HepG2 (cell line): ENCODE results near the gene KCTD15. TPM values are rescaled to one million over a fixed set of nuclear protein-coding genes. Genes with fewer than 3 reads are reported as not detected.

ENCODE experiments used
- ATAC-seq: fragments of 200-7000 bp; cut with Tn5 transposase; 3 replicates; pipeline ENCODE4 v1.9.1; 2020; ENCODE audit warnings: mild to moderate bottlenecking, moderate library complexity
- BruUV-seq: library from RNA; stranded (reverse); fragments of 400-500 nt; replicated peaks from 2 replicates; lab custom pipeline; 2021; lab: Mats Ljungman, UMichigan
- CTCF ChIA-PET: fragments of 300-600 bp; formaldehyde crosslinking; extraction: SDS; loops from one replicate; lab custom pipeline; 2021; ENCODE audit warnings: low total read pairs, inconsistent platforms, low intra/inter-chr PET ratio; lab: Yijun Ruan, JAX
- POLR2A ChIA-PET: fragments of 350-600 bp; sonication (Branson Sonifier 250); formaldehyde crosslinking; loops from one replicate; lab custom pipeline; 2020; ENCODE audit warnings: antibody characterized with exemption, inconsistent platforms; lab: Yijun Ruan, JAX
- DNase-seq: peaks from one replicate; pipeline ENCODE4 v3.0.0-alpha.2; 2015; ENCODE audit warnings: low spot score
- FAIRE-seq: peaks from 3 replicates; lab custom pipeline; 2011; peaks lifted over from hg19 to GRCh38; lab: Jason Lieb, UNC
- H2AFZ ChIP-seq: one replicate; pipeline ENCODE4 v1.6.1; 2011; ENCODE audit warnings: low read length, inconsistent platforms
- H3K27ac ChIP-seq: fragments of 300-600 bp; 3 replicates; pipeline ENCODE4 v1.8.0; 2011; ENCODE audit warnings: mixed run types, mild to moderate bottlenecking, mixed read lengths, low read length, inconsistent platforms; ENCODE audit not compliant: insufficient read depth; ENCODE audit errors: extremely low read length
- H3K27me3 ChIP-seq, 2 experiments: fragments of 200-600 bp in 1 of 2; 2 replicates in 1 of 2; 3 replicates in 1 of 2; pipeline versions ENCODE4 v1.6.0 to v1.8.0; 2011; ENCODE audit warnings: low read length in 2 of 2, mild to moderate bottlenecking in 2 of 2, moderate library complexity in 2 of 2, inconsistent platforms in 1 of 2; ENCODE audit not compliant: insufficient read depth in 2 of 2, control insufficient read depth in 1 of 2
- H3K36me3 ChIP-seq, 2 experiments: fragments of 200-600 bp in 1 of 2; replicated peaks in 1 of 2; 2 replicates in 1 of 2; 3 replicates in 1 of 2; pipeline versions ENCODE4 v1.5.1 to v1.8.0; 2011; ENCODE audit warnings: low read length in 2 of 2, inconsistent platforms in 1 of 2; ENCODE audit not compliant: insufficient read depth in 2 of 2, control insufficient read depth in 1 of 2
- H3K4me1 ChIP-seq: 2 replicates; pipeline ENCODE4 v1.5.1; 2012; ENCODE audit warnings: low read length, inconsistent platforms; ENCODE audit not compliant: insufficient read depth
- H3K4me2 ChIP-seq: 2 replicates; pipeline ENCODE4 v1.6.0; 2011; ENCODE audit warnings: low read depth, low read length, inconsistent platforms
- H3K4me3 ChIP-seq, 3 experiments: fragments of 200-600 bp in 1 of 3; sonication (generic), shearing (Covaris generic) in 1 of 3; replicated peaks in 1 of 3; 2 replicates each; pipeline ENCODE4 v1.5.1; 2011 to 2016; ENCODE audit warnings: low read length in 3 of 3, inconsistent platforms in 2 of 3, low read depth in 2 of 3, mild to moderate bottlenecking in 2 of 3, control low read depth in 1 of 3, mixed read lengths in 1 of 3; ENCODE audit not compliant: insufficient read depth in 1 of 3
- H3K79me2 ChIP-seq: one replicate; pipeline ENCODE4 v1.6.1; 2011; ENCODE audit warnings: low read length, inconsistent platforms; ENCODE audit not compliant: insufficient read depth
- H3K9ac ChIP-seq: 2 replicates; pipeline ENCODE4 v1.6.0; 2011; ENCODE audit warnings: mild to moderate bottlenecking, low read depth, low read length, inconsistent platforms; ENCODE audit not compliant: insufficient read depth
- H3K9me3 ChIP-seq: 2 replicates; pipeline ENCODE4 v1.5.1; 2012; ENCODE audit warnings: mild to moderate bottlenecking, low read length
- H4K20me1 ChIP-seq: 2 replicates; pipeline ENCODE4 v1.6.0; 2011; ENCODE audit warnings: inconsistent platforms, mild to moderate bottlenecking, low read length, moderate library complexity; ENCODE audit not compliant: insufficient read depth
- ARNT2 ChIP-seq: sonication (generic); formaldehyde crosslinking; IDR thresholded peaks from 2 replicates; pipeline ENCODE4 v1.8.0; 2022; ENCODE audit warnings: mild to moderate bottlenecking, low read depth, missing genetic modification reagents, moderate library complexity
- BCL3 ChIP-seq: sonication (generic); formaldehyde crosslinking; IDR thresholded peaks from 2 replicates; pipeline ENCODE4 v1.5.1; 2020; ENCODE audit warnings: mild to moderate bottlenecking, missing genetic modification reagents, moderate library complexity
- GABPB1 ChIP-seq: IDR thresholded peaks from 2 replicates; pipeline ENCODE4 v1.6.1; 2016; ENCODE audit warnings: mild to moderate bottlenecking, missing genetic modification reagents, moderate library complexity, missing compliant biosample characterization
- MAF1 ChIP-seq: sonication (generic); formaldehyde crosslinking; IDR thresholded peaks from 2 replicates; pipeline ENCODE4 v1.5.0; 2020; ENCODE audit warnings: missing genetic modification reagents, borderline replicate concordance
- MAZ ChIP-seq, 2 experiments: sonication (generic) in 1 of 2; formaldehyde crosslinking in 1 of 2; IDR thresholded peaks; 2 replicates each; pipeline versions ENCODE4 v1.5.0 to v1.6.1; 2012 to 2020; ENCODE audit warnings: low read depth in 2 of 2, mild to moderate bottlenecking in 2 of 2, borderline replicate concordance in 1 of 2, improper control_type of control experiment in 1 of 2, low read length in 1 of 2, missing genetic modification reagents in 1 of 2, moderate library complexity in 1 of 2
- RAD51 ChIP-seq: fragments of 450-650 bp; IDR thresholded peaks from 2 replicates; pipeline ENCODE4 v1.6.1; 2016; ENCODE audit warnings: borderline replicate concordance
- SP5 ChIP-seq: IDR thresholded peaks from 2 replicates; pipeline ENCODE4 v1.6.1; 2016; ENCODE audit warnings: low read depth, borderline replicate concordance
- SRSF9 ChIP-seq: fragments of 200-400 bp; formaldehyde crosslinking; IDR thresholded peaks from 2 replicates; pipeline ENCODE4 v1.6.1; 2018; ENCODE audit warnings: borderline replicate concordance, mild to moderate bottlenecking, low read depth, low read length; ENCODE audit not compliant: insufficient read depth, poor library complexity, severe bottlenecking
- TP53 ChIP-seq: sonication (generic); formaldehyde crosslinking; conservative IDR thresholded peaks from 2 replicates; pipeline ENCODE4 v1.4.0; 2020; ENCODE audit warnings: missing genetic modification reagents
- YEATS2 ChIP-seq: sonication (generic); formaldehyde crosslinking; IDR thresholded peaks from 2 replicates; pipeline ENCODE4 v1.4.0; 2020; ENCODE audit warnings: missing genetic modification reagents, borderline replicate concordance
- ZBTB20 ChIP-seq: sonication (generic); formaldehyde crosslinking; IDR thresholded peaks from 2 replicates; pipeline ENCODE4 v1.8.1; 2023; ENCODE audit warnings: missing genetic modification reagents, low read depth, mild to moderate bottlenecking, borderline replicate concordance
- ZC3H4 ChIP-seq: sonication (generic); formaldehyde crosslinking; IDR thresholded peaks from 2 replicates; pipeline ENCODE4 v1.4.0; 2020; ENCODE audit warnings: missing genetic modification reagents, borderline replicate concordance
- ZFY ChIP-seq: sonication (generic); formaldehyde crosslinking; IDR thresholded peaks from 2 replicates; pipeline ENCODE4 v1.4.0; 2020; ENCODE audit warnings: missing genetic modification reagents
- ZNF17 ChIP-seq: sonication (generic); formaldehyde crosslinking; IDR thresholded peaks from 2 replicates; pipeline ENCODE4 v1.5.0; 2020; ENCODE audit warnings: mild to moderate bottlenecking, missing genetic modification reagents
- ZNF460 ChIP-seq: sonication (generic); formaldehyde crosslinking; IDR thresholded peaks from 2 replicates; pipeline ENCODE4 v1.5.1; 2020; ENCODE audit warnings: missing genetic modification reagents, mild to moderate bottlenecking, borderline replicate concordance
- ZNF616 ChIP-seq: sonication (generic); formaldehyde crosslinking; IDR thresholded peaks from 2 replicates; pipeline ENCODE4 v1.5.0; 2020; ENCODE audit warnings: low read depth, mild to moderate bottlenecking, missing genetic modification reagents
- ZNF740 ChIP-seq: sonication (generic); formaldehyde crosslinking; IDR thresholded peaks from 2 replicates; pipeline ENCODE4 v1.4.0; 2020; ENCODE audit warnings: missing genetic modification reagents
- WGBS: methylation state at CpG from one replicate; pipeline ENCODE4 v1.1.6; 2017; ENCODE audit warnings: low lambda C conversion rate; 5-methylcytosine and 5-hydroxymethylcytosine counted together
- in situ Hi-C: cut with HindIII; loops from 2 replicates; pipeline ENCODE4 v1.10.0; 2017; ENCODE audit warnings: low pct_unique_long_range_greater_than_20kb; ENCODE audit not compliant: extremely low pct_ligation_motif_present
- intact Hi-C: fragments of 100-400 bp; cut with micrococcal nuclease; formaldehyde crosslinking; loops from one replicate; pipeline ENCODE4 v1.10.0; 2022; ENCODE audit not compliant: unreplicated experiment
- polyA plus RNA-seq, 8 experiments: library from polyadenylated mRNA; depleted of rRNA in 3 of 8; stranded (reverse) in 7 of 8; unstranded in 1 of 8; fragments of >200 nt; fragmentation: Illumina TruSeq in 4 of 8; extraction: Trizol in 4 of 8; gene quantifications; 2 replicates each; pipeline versions ENCODE4 v1.2.1 to v1.2.3, GENCODE V29; 2011 to 2016; ENCODE audit warnings: low read depth in 4 of 8, missing spikeins in 1 of 8, mixed read lengths in 1 of 8; ENCODE audit not compliant: insufficient read depth in 1 of 8
- total RNA-seq, 5 experiments: library from RNA; depleted of rRNA; stranded (reverse); fragments of >200 nt; fragmentation: Illumina TruSeq; extraction: Trizol; gene quantifications; 2 replicates each; pipeline ENCODE4 v1.2.3, GENCODE V29; 2016; ENCODE audit warnings: low read depth in 1 of 5

KCTD15 gene
- total and polyA plus RNA-seq, 2 of the 13 experiments (the other 11 are each of a cell fraction or from before 2014, with no cell fraction given): 13.2 to 16.7 TPM

GRCh38 chr19:33766623-33767022, 30.0 kb upstream of the KCTD15 start:
- 0 out of 2 replicates have a peak, but pooled peaks cover 2% of the 10 kb centered on the region for H4K20me1 ChIP-seq
- no peak for FAIRE-seq
- no peak for TF ChIP-seq RAD51
- TF ChIP-seq ZNF460 (CRISPR knock-in tag): no peak
- no peak for TF ChIP-seq ZFY
- no peak for TF ChIP-seq ARNT2 (CRISPR knock-in tag)
- TF ChIP-seq ZNF616 (CRISPR knock-in tag): no peak
- TF ChIP-seq BCL3: no peak
- TF ChIP-seq ZNF17: no peak
- WGBS: 0% methylated on average over 7 of the region's 13 CpGs
- no peak for ATAC-seq
- H3K9ac ChIP-seq: no peak overlapping the region
- no peaks in the 10 kb centered on the region for H3K9me3 ChIP-seq
- no peaks in the 10 kb centered on the region for H3K36me3 ChIP-seq
- H3K4me2 ChIP-seq: no peak overlapping the region
- no peak overlapping the region for H3K4me3 ChIP-seq
- H3K4me1 ChIP-seq: no peaks in the 10 kb centered on the region
- H3K27me3 ChIP-seq: peaks cover 0 to 1% of the 10 kb centered on the region in 2 experiments; a peak in 2 of 5 replicates
- no peaks in the 10 kb centered on the region for H3K79me2 ChIP-seq
- CTCF ChIA-PET: no interaction called here
- BruUV-seq: no TSS peak
- intact Hi-C loops (loop anchor here (5.0 kb wide), 1 partner anchor 524 kb away; no protein-coding TSS in a partner anchor), in situ Hi-C loops (no loop called here)
- H3K27ac ChIP-seq: no peak overlapping the region
- DNase-seq: no peak
- POLR2A ChIA-PET: no interaction called here
- H2AFZ ChIP-seq: no peak overlapping the region

- BruUV-seq: no TSS peak
- Histone ChIP-seq H3K27me3 (peaks cover 0 to 1% of the 10 kb centered on the region in 2 experiments; a peak in 2 of 5 replicates), H3K9ac (no peak overlapping the region), H3K9me3 (no peaks in the 10 kb centered on the region), H4K20me1 (0 out of 2 replicates have a peak, but pooled peaks cover 2% of the 10 kb centered on the region), H3K4me2 (no peak overlapping the region), H3K36me3 (no peaks in the 10 kb centered on the region), H3K79me2 (no peaks in the 10 kb centered on the region), H3K4me1 (no peaks in the 10 kb centered on the region), H2AFZ (no peak overlapping the region), H3K27ac (no peak overlapping the region), H3K4me3 (no peak overlapping the region)
- FAIRE-seq: no peak
- POLR2A ChIA-PET: no interaction called here
- in situ Hi-C loops (no loop called here), intact Hi-C loops (loop anchor here (5.0 kb wide), 1 partner anchor 526 kb away; no protein-coding TSS in a partner anchor)
- peak; percentile 21 for DNase-seq
- CTCF ChIA-PET: no interaction called here
- WGBS: 6% methylated on average over 7 of the region's 9 CpGs
- ATAC-seq: peak; percentile 35; the same call in 2 of the 3 replicates
- peak; percentile 70; the same call in 1 of the 2 replicates for TF ChIP-seq ZBTB20 (CRISPR knock-in tag)
- TF ChIP-seq ZNF740 (CRISPR knock-in tag): no peak
- TF ChIP-seq SRSF9: no peak
- TF ChIP-seq SP5 (CRISPR knock-in tag): no peak
- no peak for TF ChIP-seq MAF1 (CRISPR knock-in tag)
- TF ChIP-seq GABPB1 (CRISPR knock-in tag): no peak
- TF ChIP-seq YEATS2 (CRISPR knock-in tag): no peak
- no peak for TF ChIP-seq TP53 (CRISPR knock-in tag)
- TF ChIP-seq MAZ (IDR thresholded peaks at IDR 0.05; ENCODE audit: borderline replicate concordance, low read depth, low read length): no peak
- TF ChIP-seq MAZ (CRISPR knock-in tag; IDR thresholded peaks at IDR 0.05; ENCODE audit: low read depth): peak; percentile 71; the same call in 1 of the 2 replicates
- TF ChIP-seq ZC3H4: no peak
Measured at GRCh38 chr19:33767898-33768413, 28.7 kb upstream of the KCTD15 start.
